ENCODE results near the gene PPARG.

- TF ChIP-seq, protein P1, sequence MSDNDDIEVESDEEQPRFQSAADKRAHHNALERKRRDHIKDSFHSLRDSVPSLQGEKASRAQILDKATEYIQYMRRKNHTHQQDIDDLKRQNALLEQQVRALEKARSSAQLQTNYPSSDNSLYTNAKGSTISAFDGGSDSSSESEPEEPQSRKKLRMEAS (IDR thresholded peaks at IDR 0.05), result no peak
- no peak for TF ChIP-seq CTCF (IDR thresholded peaks at IDR 0.05; ENCODE audit: low read depth, low read length, missing input control)
- no peak for TF ChIP-seq ZBTB33 (IDR thresholded peaks at IDR 0.05)
- no peak for TF ChIP-seq SP1 (IDR thresholded peaks at IDR 0.05)
- TF ChIP-seq REST (IDR thresholded peaks at IDR 0.05), result no peak
- no peak for TF ChIP-seq GABPA (IDR thresholded peaks at IDR 0.05 in 1 of 2, conservative IDR thresholded peaks at IDR 0.05 in 1 of 2)
- no peak for TF ChIP-seq EGR1 (IDR thresholded peaks at IDR 0.05; ENCODE audit: low read depth in 2 of 2)
- no peak for TF ChIP-seq RAD21 (IDR thresholded peaks at IDR 0.05)
- TF ChIP-seq TAF1 (conservative IDR thresholded peaks at IDR 0.05), result no peak
- TF ChIP-seq FOXA1 (IDR thresholded peaks at IDR 0.05), result no peak
- TF ChIP-seq JUND (IDR thresholded peaks at IDR 0.05), result no peak
- TF ChIP-seq ATF3 (IDR thresholded peaks at IDR 0.05), result no peak
Measured at GRCh38 chr3:12242772-12243171, 46.1 kb upstream of the PPARG start.
